ENCODE results near the gene GLMN.

GLMN gene, protein sequence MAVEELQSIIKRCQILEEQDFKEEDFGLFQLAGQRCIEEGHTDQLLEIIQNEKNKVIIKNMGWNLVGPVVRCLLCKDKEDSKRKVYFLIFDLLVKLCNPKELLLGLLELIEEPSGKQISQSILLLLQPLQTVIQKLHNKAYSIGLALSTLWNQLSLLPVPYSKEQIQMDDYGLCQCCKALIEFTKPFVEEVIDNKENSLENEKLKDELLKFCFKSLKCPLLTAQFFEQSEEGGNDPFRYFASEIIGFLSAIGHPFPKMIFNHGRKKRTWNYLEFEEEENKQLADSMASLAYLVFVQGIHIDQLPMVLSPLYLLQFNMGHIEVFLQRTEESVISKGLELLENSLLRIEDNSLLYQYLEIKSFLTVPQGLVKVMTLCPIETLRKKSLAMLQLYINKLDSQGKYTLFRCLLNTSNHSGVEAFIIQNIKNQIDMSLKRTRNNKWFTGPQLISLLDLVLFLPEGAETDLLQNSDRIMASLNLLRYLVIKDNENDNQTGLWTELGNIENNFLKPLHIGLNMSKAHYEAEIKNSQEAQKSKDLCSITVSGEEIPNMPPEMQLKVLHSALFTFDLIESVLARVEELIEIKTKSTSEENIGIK

DNA sequence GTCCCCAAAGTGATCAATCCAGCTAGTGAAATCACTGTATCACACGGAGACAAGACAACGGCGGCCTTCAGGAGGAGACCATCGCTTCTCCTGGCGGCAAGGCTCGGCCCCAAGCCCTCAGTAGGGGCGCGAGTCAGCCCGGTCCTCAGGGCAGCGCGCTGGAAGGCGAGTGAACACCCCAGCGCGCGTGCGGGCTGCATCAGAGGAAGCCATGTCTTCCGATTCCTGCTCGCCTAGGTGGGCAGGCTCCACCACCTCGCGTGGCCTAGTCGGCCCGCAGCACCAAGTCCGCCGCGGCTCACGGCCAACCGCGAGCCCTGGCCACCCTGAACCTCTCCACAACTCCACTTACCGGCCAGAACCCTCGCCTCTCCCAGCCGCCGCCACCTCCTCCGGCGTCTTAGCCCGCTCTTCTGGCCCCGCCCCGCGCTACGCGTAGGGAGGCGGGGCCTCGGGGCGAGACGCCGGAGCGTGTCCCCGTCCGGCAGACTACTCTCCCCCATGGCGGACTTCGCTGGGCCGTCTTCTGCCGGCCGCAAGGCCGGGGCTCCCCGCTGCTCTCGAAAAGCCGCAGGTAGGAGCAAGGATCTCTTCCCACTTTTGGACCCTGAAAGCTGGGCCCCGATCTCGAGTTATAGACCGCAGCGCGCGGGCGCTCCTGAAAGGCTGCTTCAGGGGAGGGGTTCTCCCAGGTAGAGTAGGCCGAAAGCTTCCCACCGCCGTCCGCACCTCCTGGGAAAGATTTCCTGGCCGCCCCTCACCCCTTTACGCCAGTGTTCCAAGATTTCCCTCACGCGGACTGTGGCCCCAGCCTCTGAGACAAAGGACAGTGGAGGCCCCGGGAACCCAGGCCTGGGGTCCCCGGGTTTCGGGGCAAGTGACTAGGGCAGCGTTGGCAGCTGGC, at the start of gene GLMN, which contains the start of gene RPAP2:
Gene GLMN, minus strand, starts transcription at position 415 of the 904 bp plus-strand sequence. CDS start 988 bp downstream, outside the sequence.
Gene RPAP2, plus strand, starts transcription at position 487 of the 904 bp plus-strand sequence. Its CDS starts 15 bp downstream, at position 502.
- in situ Hi-C loops (cut with MboI; ENCODE audit: low pct_unique_long_range_greater_than_20kb, low sequenced_read_pairs): no loop called here
- DNase-seq: peak; percentile 91

DNA sequence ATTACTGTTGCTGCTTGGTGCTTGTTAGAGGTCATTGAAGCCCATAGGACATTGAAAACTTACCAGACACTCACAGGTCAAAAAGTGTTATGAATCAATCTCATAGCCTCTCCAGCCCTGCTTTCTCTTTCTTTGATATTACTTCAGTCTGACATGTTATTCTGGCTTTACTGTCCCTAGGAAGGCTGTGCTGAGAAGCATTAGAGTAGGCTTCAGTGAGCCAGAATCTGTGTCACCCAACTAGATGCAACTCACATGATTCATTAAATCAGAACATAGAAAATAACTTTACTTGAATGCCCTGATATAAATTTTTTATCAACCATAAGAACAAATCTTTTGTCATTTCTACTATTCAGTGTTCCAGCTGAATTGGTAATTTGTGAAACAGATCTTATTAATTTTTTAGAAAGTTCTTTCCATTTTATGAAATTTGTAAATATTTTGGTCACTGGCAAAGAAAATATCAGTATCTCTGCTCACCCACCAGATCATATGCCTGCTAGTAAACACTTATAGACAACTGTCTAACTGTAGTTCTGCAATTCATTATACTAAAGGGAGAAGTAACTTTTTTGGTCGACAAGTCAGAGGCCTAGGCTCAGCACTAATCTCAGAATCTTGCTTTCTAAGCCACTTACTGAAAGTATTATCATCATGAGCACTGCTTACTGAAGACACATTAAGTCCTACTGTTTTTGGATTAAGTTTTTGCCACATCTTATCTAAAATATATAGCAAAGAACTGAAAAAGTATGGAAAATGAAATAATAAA, 48.3 kb upstream of the GLMN start:
- peak; percentile 43 for DNase-seq
- in situ Hi-C loops (cut with MboI; ENCODE audit: low pct_unique_long_range_greater_than_20kb, low sequenced_read_pairs): no loop called here

DNA sequence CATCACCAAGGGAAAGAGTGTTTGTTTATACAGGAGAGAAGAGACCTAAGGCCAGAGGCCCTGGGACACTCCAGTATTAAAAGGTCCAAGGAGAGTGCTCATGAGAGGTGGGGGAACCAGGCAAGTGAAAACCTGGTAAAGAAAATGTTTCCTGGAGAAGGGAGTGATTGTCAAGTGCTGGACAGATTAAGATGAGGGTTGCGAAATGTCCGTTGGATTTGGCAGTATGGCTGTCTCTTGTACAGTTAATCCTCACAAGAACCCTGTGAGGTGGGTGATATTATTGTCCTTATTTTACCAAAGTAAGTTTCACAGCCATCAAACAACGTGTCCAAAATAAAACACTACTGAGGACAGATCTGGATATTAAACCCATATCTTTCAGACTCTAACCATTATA, 44.3 kb upstream of the GLMN start:
- in situ Hi-C loops (cut with MboI; ENCODE audit: low pct_unique_long_range_greater_than_20kb, low sequenced_read_pairs): no loop called here
- peak; percentile 29 for DNase-seq

DNA sequence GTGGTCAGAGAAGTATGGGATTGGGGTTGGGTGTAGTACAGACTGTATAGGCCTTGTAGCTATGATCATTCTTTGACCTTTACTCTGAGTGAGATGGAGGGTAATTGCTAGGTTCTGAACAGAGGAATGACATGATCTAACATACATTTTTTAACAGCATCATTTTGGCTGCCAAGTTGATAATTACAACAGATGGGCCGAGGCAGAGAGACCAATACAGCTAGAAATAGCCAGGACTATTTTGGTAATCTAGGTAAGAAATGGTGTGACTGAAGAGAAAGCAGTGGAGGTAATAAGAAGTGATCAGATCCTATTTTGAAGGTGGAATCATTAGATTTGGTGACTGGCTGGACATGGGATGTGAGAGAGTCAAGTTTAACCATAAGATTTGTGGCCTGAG, 43.6 kb upstream of the GLMN start:
- in situ Hi-C loops (cut with MboI; ENCODE audit: low pct_unique_long_range_greater_than_20kb, low sequenced_read_pairs): no loop called here
- no peak for DNase-seq

DNA sequence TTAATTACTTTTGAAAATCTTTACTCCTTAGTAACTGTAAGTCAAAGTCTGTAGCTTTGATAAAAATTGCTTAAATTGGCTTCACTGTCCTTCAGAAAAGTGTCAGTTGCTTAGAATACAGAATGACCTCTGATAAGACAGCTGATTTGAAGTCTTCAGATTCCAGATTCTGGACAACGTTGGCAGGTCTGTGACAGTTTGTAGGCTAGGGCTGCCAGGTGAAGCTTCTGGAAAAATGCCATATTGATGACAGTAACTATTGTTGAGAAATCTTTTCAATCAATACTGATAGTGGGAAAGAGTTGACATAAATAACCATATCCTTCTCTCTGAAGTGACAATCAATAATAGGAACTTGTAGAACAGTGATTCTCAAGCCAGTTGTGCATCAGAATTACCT, 41.4 kb upstream of the GLMN start:
- DNase-seq: no peak
- in situ Hi-C loops (cut with MboI; ENCODE audit: low pct_unique_long_range_greater_than_20kb, low sequenced_read_pairs): no loop called here

DNA sequence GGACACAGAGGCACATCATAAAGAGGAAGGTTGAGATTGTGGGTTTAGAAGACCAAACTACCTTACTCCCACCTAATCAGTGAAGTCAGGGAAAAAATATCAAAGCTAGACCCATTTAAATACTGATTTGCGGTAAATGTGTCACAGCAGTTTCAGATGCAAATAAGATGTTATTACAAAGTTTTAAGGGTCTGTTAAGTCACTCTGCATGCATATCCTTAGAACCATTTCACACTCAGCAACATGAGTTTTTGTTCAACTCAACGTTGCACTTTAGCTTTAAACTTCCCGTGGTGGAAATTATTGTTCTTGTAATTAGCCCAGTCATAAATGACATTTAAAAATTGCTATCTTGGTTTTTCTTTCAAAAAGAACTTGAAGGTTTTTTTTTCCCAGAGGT, 34.9 kb upstream of the GLMN start:
- in situ Hi-C loops (cut with MboI; ENCODE audit: low pct_unique_long_range_greater_than_20kb, low sequenced_read_pairs): no loop called here
- no peak for DNase-seq

DNA sequence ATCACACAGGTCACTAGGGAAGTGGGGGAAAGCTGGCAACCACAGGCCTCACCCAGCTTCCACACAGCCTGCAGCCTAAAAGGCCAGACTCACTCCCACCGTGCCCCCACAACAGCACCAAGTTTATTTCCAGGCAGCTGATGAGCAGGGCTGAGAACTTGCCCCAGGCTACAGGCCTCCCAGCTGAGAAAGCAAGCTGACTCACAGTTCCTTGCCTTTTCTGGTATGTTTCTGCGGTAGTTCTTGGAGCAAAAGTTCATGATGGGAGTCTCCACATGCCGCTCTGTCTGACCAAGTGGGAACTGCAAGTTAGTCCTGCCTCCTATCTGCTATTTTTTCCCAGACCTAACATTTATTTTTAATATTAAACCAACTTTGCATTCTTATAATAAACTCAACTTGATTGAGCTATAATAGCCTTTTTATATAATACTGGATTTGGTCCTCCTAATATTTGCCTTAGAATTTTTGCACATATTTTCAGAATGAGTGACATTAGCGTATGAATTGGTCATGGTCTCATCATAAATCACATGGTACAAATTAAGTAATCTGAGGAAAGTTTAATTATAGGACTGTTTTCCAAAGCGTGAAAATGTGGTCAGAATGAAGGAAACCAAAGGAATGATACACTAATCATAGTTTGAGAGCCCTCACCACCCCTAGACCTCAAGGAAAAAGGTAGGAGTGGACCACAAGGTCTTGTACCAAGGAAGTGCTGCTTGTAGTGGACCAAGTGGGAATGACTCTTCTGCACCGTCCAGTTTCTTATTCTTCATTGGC, 30.8 kb upstream of the GLMN start:
- in situ Hi-C loops (cut with MboI; ENCODE audit: low pct_unique_long_range_greater_than_20kb, low sequenced_read_pairs): no loop called here
- DNase-seq: no peak

DNA sequence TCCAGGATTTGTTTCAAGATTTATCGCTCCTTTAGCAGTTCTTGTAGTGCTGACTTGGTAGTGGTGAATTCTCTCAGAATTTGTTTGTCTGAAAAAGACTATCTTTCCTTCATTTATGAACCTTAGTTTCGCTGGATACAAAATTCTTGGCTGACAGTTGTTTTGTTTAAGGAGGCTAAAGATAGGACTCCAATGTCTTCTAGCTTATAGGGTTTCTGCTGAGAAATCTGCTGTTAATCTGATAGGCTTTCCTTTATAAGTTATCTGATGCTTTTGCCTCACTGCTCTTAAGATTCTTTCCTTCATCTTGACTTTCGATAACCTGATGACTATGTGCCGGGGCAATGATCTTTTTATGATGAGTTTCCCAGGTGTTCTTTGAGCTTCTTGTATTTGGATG, 29.0 kb upstream of the GLMN start:
- DNase-seq: no peak
- in situ Hi-C loops (cut with MboI; ENCODE audit: low pct_unique_long_range_greater_than_20kb, low sequenced_read_pairs): no loop called here

DNA sequence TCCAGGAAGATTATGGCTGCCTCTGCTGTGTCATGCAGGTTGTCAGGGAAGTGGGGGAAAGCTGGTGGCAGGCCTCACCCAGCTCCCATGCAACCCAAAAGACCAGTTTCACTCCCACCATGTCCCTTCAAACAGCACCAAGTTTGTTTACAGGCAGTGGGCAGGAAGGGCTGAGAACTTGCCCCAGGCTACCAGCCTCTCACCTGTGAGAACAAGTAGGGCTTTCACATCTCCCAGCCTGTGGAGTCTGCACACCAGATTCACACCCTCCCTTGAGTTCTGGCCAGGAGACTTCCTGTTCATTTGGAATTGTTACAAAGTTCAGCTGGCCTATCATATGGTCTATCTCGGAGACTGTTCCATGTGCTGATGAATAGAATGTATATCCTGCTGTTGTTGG, 27.9 kb upstream of the GLMN start:
- in situ Hi-C loops (cut with MboI; ENCODE audit: low pct_unique_long_range_greater_than_20kb, low sequenced_read_pairs): no loop called here
- DNase-seq: no peak

DNA sequence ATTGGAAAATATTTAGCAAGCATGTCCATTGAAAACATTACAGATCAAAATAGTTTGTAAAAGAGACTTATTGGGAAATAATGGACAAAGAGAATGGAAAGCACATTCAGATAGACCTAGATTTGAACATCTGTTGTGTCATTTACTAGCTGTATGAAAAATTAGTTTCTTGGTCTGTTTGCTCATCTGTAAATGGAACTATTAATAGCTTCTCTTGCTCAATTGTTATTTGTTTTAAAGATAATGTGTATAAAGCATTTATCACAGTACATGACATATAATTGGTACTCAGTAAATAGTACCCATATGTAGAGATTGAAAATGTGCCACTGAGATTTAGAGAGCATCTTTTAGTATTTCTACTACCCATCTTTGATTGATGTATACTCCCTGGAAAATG, 26.0 kb upstream of the GLMN start:
- no peak for DNase-seq
- in situ Hi-C loops (cut with MboI; ENCODE audit: low pct_unique_long_range_greater_than_20kb, low sequenced_read_pairs): loop anchor here (25.0 kb wide), 1 partner anchor 288 kb away; no protein-coding TSS in a partner anchor

DNA sequence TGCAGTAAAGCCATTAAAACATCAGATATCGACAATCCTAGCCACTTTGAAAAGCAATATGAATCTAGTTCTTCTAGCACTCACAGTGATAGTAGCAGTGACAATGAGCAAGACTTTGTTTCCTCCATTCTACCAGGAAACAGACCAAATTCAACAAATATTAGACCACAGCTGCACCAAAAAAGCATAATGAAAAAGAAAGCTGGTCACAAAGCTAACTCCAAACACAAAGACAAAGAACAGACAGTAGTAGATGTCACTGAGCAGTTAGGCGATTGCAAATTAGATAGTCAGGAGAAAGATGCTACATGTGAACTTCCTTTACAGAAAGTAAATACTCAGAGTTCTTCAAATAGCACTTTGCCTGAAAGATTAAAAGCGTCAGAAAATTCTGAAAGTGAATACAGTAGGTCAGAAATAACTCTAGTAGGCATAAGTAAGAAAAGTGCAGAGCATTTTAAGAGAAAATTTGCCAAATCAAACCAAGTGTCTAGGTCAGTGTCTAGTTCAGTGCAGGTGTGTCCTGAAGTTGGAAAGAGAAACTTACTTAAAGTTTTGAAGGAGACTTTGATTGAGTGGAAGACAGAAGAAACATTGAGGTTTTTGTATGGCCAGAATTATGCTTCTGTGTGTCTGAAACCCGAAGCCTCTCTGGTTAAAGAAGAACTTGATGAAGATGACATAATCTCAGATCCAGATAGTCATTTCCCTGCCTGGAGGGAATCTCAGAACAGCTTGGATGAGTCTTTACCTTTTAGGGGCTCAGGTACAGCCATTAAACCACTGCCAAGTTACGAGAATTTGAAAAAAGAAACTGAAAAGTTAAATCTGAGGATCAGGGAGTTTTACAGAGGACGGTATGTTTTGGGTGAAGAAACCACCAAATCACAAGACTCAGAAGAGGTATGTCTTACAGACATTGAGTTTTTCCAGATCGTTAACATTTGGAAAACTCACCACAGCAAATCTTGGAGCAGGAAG, 25.0 kb upstream of the GLMN start:
- no peak for DNase-seq
- in situ Hi-C loops (cut with MboI; ENCODE audit: low pct_unique_long_range_greater_than_20kb, low sequenced_read_pairs): loop anchor here (25.0 kb wide), 1 partner anchor 289 kb away; no protein-coding TSS in a partner anchor

DNA sequence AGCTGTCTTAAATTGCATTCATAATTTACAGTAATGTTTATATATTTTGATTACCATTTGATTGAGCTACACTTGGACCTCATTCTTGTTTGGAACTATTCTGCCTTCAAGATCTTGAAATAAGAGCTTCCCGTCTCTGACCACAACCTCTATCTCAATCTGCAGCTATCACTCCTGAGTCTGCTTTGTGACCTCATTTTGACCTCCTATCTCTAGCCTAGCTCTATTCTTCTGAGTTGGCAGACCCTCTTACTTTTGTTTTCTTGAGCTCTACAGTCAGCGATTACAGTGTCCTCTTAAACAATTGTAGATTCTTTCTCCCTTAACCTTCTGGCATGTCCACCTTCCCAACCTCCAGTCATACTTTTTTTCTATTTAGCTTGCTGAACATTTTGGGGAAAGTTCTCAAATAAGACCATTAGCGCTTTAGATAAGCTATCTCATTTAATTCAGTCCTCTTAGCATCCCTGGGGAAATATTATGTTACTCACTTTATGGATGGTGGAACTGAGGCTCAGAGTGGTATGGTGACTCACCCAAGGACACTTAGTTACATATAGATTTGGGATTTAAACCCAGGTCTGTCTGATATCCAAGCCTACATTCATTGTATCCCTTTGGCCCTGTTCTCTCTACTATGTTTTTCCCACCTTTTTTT, 19.2 kb upstream of the GLMN start:
- DNase-seq: peak; percentile 84
- in situ Hi-C loops (cut with MboI; ENCODE audit: low pct_unique_long_range_greater_than_20kb, low sequenced_read_pairs): loop anchor here (10.0 to 25.0 kb wide), 2 partner anchors 147 to 294 kb away; no protein-coding TSS in a partner anchor

DNA sequence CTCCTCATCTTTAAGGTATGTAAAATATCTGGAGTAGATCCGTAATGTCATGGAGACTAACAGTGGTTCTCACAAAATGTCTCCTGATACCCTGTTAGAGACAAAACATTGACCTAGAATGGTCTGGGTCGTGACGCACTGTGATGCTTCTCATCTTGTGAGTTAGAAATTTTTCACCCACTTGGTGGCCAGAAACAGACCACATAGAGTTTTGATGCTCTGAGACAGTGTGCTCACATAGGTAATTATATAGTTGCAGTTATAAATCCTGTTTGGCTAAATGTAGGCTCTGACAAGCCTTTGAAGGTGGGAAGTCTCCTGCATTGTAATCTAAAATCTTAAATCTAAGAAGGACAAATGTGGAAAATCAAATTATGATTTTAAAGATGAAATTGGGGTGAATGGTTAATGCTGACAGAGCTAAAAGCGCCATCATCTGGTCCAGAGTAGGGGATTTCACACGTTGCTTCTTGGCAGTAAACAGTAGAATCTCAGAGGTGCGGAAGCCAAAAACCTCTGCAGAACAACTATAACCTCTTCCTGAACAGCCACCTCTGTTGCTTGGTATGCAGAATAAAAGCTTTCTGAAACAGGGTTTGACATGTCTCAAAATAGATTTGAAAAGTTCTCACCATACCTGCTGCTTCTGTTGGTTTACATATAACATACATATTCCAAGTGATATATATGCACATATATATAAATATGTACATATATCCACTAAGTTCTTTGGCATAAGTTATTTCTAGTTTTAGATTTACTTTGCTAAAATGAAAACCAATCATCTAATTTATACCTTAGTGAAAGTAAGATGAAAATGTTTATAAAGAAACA, 17.2 kb upstream of the GLMN start:
- in situ Hi-C loops (cut with MboI; ENCODE audit: low pct_unique_long_range_greater_than_20kb, low sequenced_read_pairs): loop anchor here (10.0 to 25.0 kb wide), 2 partner anchors 149 to 296 kb away; no protein-coding TSS in a partner anchor
- DNase-seq: no peak

DNA sequence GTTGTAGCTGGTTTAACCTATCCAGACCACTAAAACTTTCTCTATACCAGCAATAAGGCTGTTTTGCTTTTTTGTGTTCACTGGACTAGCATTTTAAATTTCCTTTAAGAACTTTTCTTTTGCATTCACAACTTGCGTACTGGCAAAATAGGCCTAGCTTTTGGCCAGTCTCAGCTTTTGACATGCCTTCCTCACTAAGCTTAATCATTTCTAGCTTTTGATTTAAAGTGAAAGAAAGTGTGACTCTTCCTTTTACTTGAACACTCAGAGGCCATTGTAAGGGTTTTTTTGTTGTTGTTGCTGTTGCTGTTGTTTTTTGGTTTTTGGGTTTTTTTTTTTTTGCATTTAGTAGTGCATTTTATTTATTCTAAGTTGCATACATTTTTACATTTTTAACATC, 15.2 kb upstream of the GLMN start:
- in situ Hi-C loops (cut with MboI; ENCODE audit: low pct_unique_long_range_greater_than_20kb, low sequenced_read_pairs): loop anchor here (10.0 to 25.0 kb wide), 2 partner anchors 151 to 298 kb away; no protein-coding TSS in a partner anchor
- DNase-seq: no peak

DNA sequence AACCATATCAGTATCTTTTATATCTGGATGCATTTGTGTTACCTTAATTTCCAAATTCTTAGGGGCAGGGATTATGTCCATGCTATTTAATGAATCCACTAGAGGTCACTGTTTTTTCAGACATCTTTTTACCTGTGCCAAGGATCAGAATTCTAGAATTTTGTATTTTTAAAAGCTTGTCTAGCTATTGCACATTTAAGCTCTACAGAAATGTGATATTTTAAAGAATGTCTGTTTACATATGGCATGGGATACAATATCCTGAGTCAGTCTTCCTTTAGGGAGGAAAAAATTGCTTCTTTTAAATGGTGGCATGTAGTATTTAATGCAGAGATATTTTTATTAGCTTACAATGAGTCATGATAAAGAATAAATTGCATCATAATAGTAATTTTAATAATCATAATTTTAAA, 11.4 kb upstream of the GLMN start:
- in situ Hi-C loops (cut with MboI; ENCODE audit: low pct_unique_long_range_greater_than_20kb, low sequenced_read_pairs): loop anchor here (10.0 to 25.0 kb wide), 2 partner anchors 155 to 302 kb away; no protein-coding TSS in a partner anchor
- peak; percentile 68 for DNase-seq
